GM23338 (cell line): ENCODE measurements around the gene TMEM53. TPM values are rescaled to one million over a fixed set of nuclear protein-coding genes. Genes with fewer than 3 reads are reported as not detected.

Experiments used
- ATAC-seq: fragments of 200-7000 bp; cut with Tn5 transposase; 3 replicates; pipeline ENCODE4 v1.9.1; 2020
- DNase-seq: peaks from one replicate; pipeline ENCODE4 v3.0.0-alpha.2; 2015; ENCODE audit warnings: low spot score
- H2AFZ ChIP-seq: fragments of 200-600 bp; sonication (generic); 2 replicates; pipeline ENCODE4 v1.8.0; 2016; ENCODE audit warnings: antibody characterized with exemption, mild to moderate bottlenecking, moderate library complexity
- H3F3A ChIP-seq: fragments of 200-600 bp; sonication (generic); replicated peaks from 2 replicates; pipeline ENCODE4 v1.8.0; 2017; ENCODE audit warnings: antibody characterized with exemption, mixed run types, low read depth
- H3K27ac ChIP-seq: fragments of 200-600 bp; sonication (generic); 2 replicates; pipeline ENCODE4 v1.6.1; 2016; ENCODE audit warnings: low read depth
- H3K27me3 ChIP-seq: fragments of 200-600 bp; sonication (generic); 2 replicates; pipeline ENCODE4 v1.8.0; 2016; ENCODE audit warnings: mild to moderate bottlenecking, mixed run types, moderate library complexity; ENCODE audit not compliant: insufficient read depth
- H3K36me3 ChIP-seq: fragments of 200-600 bp; sonication (generic); 2 replicates; pipeline ENCODE4 v1.8.0; 2016; ENCODE audit warnings: mild to moderate bottlenecking; ENCODE audit not compliant: insufficient read depth
- H3K4me1 ChIP-seq: fragments of 200-600 bp; sonication (generic); 2 replicates; pipeline ENCODE4 v1.8.0; 2016; ENCODE audit warnings: mild to moderate bottlenecking, moderate library complexity; ENCODE audit not compliant: insufficient read depth
- H3K4me2 ChIP-seq: fragments of 200-600 bp; sonication (generic); 2 replicates; pipeline ENCODE4 v1.7.1; 2017; ENCODE audit warnings: mixed run types
- H3K4me3 ChIP-seq: fragments of 200-600 bp; sonication (generic); 2 replicates; pipeline ENCODE4 v1.6.1; 2016; ENCODE audit warnings: mixed run types
- H3K79me2 ChIP-seq: fragments of 200-600 bp; sonication (generic); replicated peaks from 2 replicates; pipeline ENCODE4 v1.8.0; 2017; ENCODE audit warnings: mild to moderate bottlenecking; ENCODE audit not compliant: insufficient read depth
- H3K9me2 ChIP-seq: fragments of 200-600 bp; sonication (generic); 2 replicates; pipeline ENCODE4 v1.8.0; 2017; ENCODE audit not compliant: insufficient read depth
- H4K20me1 ChIP-seq: fragments of 200-600 bp; sonication (generic); replicated peaks from 2 replicates; pipeline ENCODE4 v1.8.0; 2017; ENCODE audit warnings: mild to moderate bottlenecking; ENCODE audit not compliant: insufficient read depth
- H3K27ac Mint-ChIP-seq: 2 replicates; pipeline ENCODE4 v1.8.0; 2020; ENCODE audit warnings: inconsistent platforms, mild to moderate bottlenecking, moderate library complexity, mixed read lengths
- H3K27me3 Mint-ChIP-seq: 3 replicates; pipeline ENCODE4 v1.8.0; 2022; ENCODE audit warnings: low read depth, mild to moderate bottlenecking, moderate library complexity, mixed read lengths, inconsistent platforms; ENCODE audit not compliant: insufficient read depth, poor library complexity
- H3K36me3 Mint-ChIP-seq: 3 replicates; pipeline ENCODE4 v1.8.0; 2021; ENCODE audit warnings: low read depth, mild to moderate bottlenecking, inconsistent platforms, moderate library complexity, mixed read lengths
- H3K4me1 Mint-ChIP-seq: 3 replicates; pipeline ENCODE4 v1.8.0; 2020; ENCODE audit warnings: mild to moderate bottlenecking, inconsistent platforms, mixed read lengths
- H3K4me3 Mint-ChIP-seq: 3 replicates; pipeline ENCODE4 v1.8.0; 2021; ENCODE audit warnings: moderate library complexity, mild to moderate bottlenecking, inconsistent platforms, mixed read lengths
- H3K9me3 Mint-ChIP-seq: 3 replicates; pipeline ENCODE4 v1.8.0; 2020; ENCODE audit warnings: moderate library complexity, mild to moderate bottlenecking, inconsistent platforms, mixed read lengths
- CREB1 ChIP-seq: fragments of 250-450 bp; sonication (Bioruptor Pico); IDR thresholded peaks from 2 replicates; pipeline ENCODE4 v1.5.0; 2020; ENCODE audit warnings: low read depth, mild to moderate bottlenecking, moderate library complexity
- EZH2 ChIP-seq: fragments of 200-600 bp; sonication (generic); IDR thresholded peaks from one replicate; pipeline ENCODE4 v1.8.0; 2017; ENCODE audit warnings: antibody characterized with exemption, mild to moderate bottlenecking, low read depth; ENCODE audit not compliant: unreplicated experiment
- EZH2phosphoT487 ChIP-seq: fragments of 200-600 bp; sonication (generic); IDR thresholded peaks from one replicate; pipeline ENCODE4 v1.8.1; 2018; ENCODE audit warnings: antibody characterized with exemption; ENCODE audit not compliant: unreplicated experiment
- JUNB ChIP-seq: IDR thresholded peaks from one replicate; pipeline ENCODE4 v1.6.1; 2016; ENCODE audit warnings: antibody characterized with exemption; ENCODE audit not compliant: unreplicated experiment
- NANOG ChIP-seq: IDR thresholded peaks from 2 replicates; pipeline ENCODE4 v1.6.1; 2016; ENCODE audit warnings: antibody characterized with exemption, borderline replicate concordance
- STAT1 ChIP-seq: IDR thresholded peaks from one replicate; pipeline ENCODE4 v1.6.1; 2016; ENCODE audit warnings: antibody characterized with exemption; ENCODE audit not compliant: unreplicated experiment
- ZNF114 ChIP-seq: fragments of 250-450 bp; sonication (Bioruptor Pico); IDR thresholded peaks from 2 replicates; pipeline ENCODE4 v1.5.0; 2020; ENCODE audit warnings: mild to moderate bottlenecking, moderate library complexity
- ZNF331 ChIP-seq: fragments of 250-450 bp; sonication (Bioruptor Pico); IDR thresholded peaks from 2 replicates; pipeline ENCODE4 v1.5.0; 2020; ENCODE audit warnings: low read depth, mild to moderate bottlenecking, moderate library complexity
- polyA plus RNA-seq: library from polyadenylated mRNA; unstranded; fragments of >200 nt; fragmentation: Nextera tagmentation; extraction: Ambion mirVana; gene quantifications from 2 replicates; pipeline ENCODE4 v1.2.1, GENCODE V29; 2016
- total RNA-seq: library from RNA; depleted of rRNA; stranded (reverse); fragments of >200 nt; shearing (Covaris generic); gene quantifications from 2 replicates; pipeline ENCODE4 v1.2.3, GENCODE V29; 2014
- TF ChIP-seq, protein P1 (sequence below): IDR thresholded peaks from one replicate; pipeline ENCODE4 v1.6.1; 2018; ENCODE audit warnings: antibody characterized with exemption; ENCODE audit not compliant: unreplicated experiment
- TF ChIP-seq, protein P2 (sequence below), 2 experiments: fragments of 200-600 bp in 1 of 2; sonication (generic) in 1 of 2; conservative IDR thresholded peaks; 2 replicates each; pipeline versions ENCODE4 v1.5.1 to v1.6.1; 2016 to 2017; ENCODE audit warnings: antibody characterized with exemption in 2 of 2, low read depth in 2 of 2, mild to moderate bottlenecking in 2 of 2, moderate library complexity in 1 of 2

The TMEM53 gene
- total and polyA plus RNA-seq, 2 experiments from 2014 or later, result 15.4 to 20.8 TPM

GRCh38 chr1:44606701-44607281, 67.5 kb downstream of the TMEM53 start:
- no peaks in the 10 kb centered on the region for H3K27me3 ChIP-seq
- H3K27ac ChIP-seq, result no peak overlapping the region
- no peak for ATAC-seq
- no peak overlapping the region for H3K4me2 ChIP-seq
- peaks cover 13% of the 10 kb centered on the region for H3K27me3 Mint-ChIP-seq
- peaks cover 20% of the 10 kb centered on the region for H3K4me1 ChIP-seq
- H4K20me1 ChIP-seq, result no peaks in the 10 kb centered on the region; the same call in none of the 2 replicates
- H3K27ac Mint-ChIP-seq, result no peak overlapping the region
- H3F3A ChIP-seq, result no peaks in the 10 kb centered on the region
- peaks cover 2% of the 10 kb centered on the region; the same call in 1 of the 2 replicates for H3K9me2 ChIP-seq
- TF ChIP-seq CREB1 (CRISPR knock-in tag), result no peak
- no peak overlapping the region for H3K4me3 ChIP-seq
- no peaks in the 10 kb centered on the region for H3K79me2 ChIP-seq
- H3K36me3 ChIP-seq, result no peaks in the 10 kb centered on the region
- H3K4me1 Mint-ChIP-seq, result peaks cover 23% of the 10 kb centered on the region
- H3K4me3 Mint-ChIP-seq, result no peak overlapping the region
- DNase-seq, result no peak
- H3K36me3 Mint-ChIP-seq, result no peaks in the 10 kb centered on the region; the same call in 2 of the 3 replicates
- H3K9me3 Mint-ChIP-seq, result no peaks in the 10 kb centered on the region
- H2AFZ ChIP-seq, result no peak overlapping the region

GRCh38 chr1:44605914-44606615, 68.2 kb downstream of the TMEM53 start:
- no peak overlapping the region for H3K27ac Mint-ChIP-seq
- no peak overlapping the region for H3K4me3 Mint-ChIP-seq
- Histone ChIP-seq H4K20me1 (no peaks in the 10 kb centered on the region; the same call in none of the 2 replicates), H3K27me3 (no peaks in the 10 kb centered on the region), H3K4me1 (peaks cover 20% of the 10 kb centered on the region), H3K27ac (no peak overlapping the region), H3F3A (no peaks in the 10 kb centered on the region), H3K4me2 (no peak overlapping the region), H3K79me2 (no peaks in the 10 kb centered on the region), H3K36me3 (no peaks in the 10 kb centered on the region), H2AFZ (no peak overlapping the region), H3K4me3 (no peak overlapping the region), H3K9me2 (peaks cover 2% of the 10 kb centered on the region; the same call in 1 of the 2 replicates)
- H3K27me3 Mint-ChIP-seq, result peaks cover 13% of the 10 kb centered on the region
- H3K36me3 Mint-ChIP-seq, result no peaks in the 10 kb centered on the region; the same call in 2 of the 3 replicates
- ATAC-seq, result no peak
- TF ChIP-seq ZNF331 (no peak), STAT1 (no peak), NANOG (no peak), EZH2 (no peak)
- peaks cover 18% of the 10 kb centered on the region for H3K4me1 Mint-ChIP-seq
- no peak for DNase-seq
- no peaks in the 10 kb centered on the region for H3K9me3 Mint-ChIP-seq

DNA sequence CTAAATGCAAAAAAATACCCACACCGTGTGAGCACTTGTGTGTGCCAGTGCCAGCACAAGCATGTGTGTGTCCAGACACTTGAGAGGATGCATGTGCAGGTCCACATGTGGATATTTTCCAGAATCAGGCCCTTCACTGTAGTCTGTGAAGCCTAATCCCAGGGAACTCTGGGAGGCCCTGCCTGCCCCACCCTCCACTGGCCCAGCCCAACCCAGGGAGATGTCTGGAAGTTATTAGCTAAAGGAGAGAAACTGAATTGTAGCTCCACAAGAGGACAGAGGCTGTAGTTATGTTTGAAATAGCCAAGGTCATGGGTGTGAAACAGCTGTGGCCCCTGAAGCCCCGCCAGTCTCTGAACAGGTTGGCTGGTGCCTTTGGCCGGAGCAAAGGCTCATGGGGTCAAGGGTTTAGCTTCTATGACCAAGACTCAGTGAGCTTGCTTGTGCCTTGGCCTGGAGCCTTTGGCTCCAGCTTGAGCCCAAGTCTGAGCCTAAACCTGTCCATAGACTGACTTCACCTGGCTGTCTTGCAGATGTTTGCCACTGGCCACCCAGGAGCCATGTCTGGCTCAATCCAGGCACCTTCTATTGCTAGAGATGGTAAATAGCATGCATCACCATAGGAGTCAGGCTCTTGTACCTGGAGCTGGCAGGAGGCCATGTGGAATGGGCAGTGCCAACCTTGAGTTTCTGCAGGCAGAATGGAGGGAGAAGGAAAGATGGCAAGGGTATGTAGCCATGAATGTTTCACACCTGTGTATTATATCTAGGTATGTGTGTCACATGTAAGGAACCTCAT, 69.9 kb downstream of the TMEM53 start:
- ATAC-seq, result no peak
- H3K9me3 Mint-ChIP-seq, result no peaks in the 10 kb centered on the region
- H3K27me3 ChIP-seq, result no peaks in the 10 kb centered on the region
- TF ChIP-seq JUNB, result no peak
- no peak for TF ChIP-seq CREB1 (CRISPR knock-in tag)
- TF ChIP-seq ZNF114 (CRISPR knock-in tag), result no peak
- TF ChIP-seq, protein P1, sequence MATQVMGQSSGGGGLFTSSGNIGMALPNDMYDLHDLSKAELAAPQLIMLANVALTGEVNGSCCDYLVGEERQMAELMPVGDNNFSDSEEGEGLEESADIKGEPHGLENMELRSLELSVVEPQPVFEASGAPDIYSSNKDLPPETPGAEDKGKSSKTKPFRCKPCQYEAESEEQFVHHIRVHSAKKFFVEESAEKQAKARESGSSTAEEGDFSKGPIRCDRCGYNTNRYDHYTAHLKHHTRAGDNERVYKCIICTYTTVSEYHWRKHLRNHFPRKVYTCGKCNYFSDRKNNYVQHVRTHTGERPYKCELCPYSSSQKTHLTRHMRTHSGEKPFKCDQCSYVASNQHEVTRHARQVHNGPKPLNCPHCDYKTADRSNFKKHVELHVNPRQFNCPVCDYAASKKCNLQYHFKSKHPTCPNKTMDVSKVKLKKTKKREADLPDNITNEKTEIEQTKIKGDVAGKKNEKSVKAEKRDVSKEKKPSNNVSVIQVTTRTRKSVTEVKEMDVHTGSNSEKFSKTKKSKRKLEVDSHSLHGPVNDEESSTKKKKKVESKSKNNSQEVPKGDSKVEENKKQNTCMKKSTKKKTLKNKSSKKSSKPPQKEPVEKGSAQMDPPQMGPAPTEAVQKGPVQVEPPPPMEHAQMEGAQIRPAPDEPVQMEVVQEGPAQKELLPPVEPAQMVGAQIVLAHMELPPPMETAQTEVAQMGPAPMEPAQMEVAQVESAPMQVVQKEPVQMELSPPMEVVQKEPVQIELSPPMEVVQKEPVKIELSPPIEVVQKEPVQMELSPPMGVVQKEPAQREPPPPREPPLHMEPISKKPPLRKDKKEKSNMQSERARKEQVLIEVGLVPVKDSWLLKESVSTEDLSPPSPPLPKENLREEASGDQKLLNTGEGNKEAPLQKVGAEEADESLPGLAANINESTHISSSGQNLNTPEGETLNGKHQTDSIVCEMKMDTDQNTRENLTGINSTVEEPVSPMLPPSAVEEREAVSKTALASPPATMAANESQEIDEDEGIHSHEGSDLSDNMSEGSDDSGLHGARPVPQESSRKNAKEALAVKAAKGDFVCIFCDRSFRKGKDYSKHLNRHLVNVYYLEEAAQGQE, result no peak
- TF ChIP-seq EZH2phosphoT487, result no peak
- TF ChIP-seq STAT1, result no peak
- TF ChIP-seq, protein P2, sequence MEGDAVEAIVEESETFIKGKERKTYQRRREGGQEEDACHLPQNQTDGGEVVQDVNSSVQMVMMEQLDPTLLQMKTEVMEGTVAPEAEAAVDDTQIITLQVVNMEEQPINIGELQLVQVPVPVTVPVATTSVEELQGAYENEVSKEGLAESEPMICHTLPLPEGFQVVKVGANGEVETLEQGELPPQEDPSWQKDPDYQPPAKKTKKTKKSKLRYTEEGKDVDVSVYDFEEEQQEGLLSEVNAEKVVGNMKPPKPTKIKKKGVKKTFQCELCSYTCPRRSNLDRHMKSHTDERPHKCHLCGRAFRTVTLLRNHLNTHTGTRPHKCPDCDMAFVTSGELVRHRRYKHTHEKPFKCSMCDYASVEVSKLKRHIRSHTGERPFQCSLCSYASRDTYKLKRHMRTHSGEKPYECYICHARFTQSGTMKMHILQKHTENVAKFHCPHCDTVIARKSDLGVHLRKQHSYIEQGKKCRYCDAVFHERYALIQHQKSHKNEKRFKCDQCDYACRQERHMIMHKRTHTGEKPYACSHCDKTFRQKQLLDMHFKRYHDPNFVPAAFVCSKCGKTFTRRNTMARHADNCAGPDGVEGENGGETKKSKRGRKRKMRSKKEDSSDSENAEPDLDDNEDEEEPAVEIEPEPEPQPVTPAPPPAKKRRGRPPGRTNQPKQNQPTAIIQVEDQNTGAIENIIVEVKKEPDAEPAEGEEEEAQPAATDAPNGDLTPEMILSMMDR (conservative IDR thresholded peaks at IDR 0.05; ENCODE audit: low read depth in 2 of 2), result no peak

More for the DNA sequence above, 69.9 kb downstream of the TMEM53 start:
- DNase-seq, result no peak
- Mint-ChIP-seq H3K4me1 (peaks cover 2% of the 10 kb centered on the region; the same call in 2 of the 3 replicates), H3K27ac (no peak overlapping the region), H3K27me3 (peaks cover 7% of the 10 kb centered on the region), H3K36me3 (no peaks in the 10 kb centered on the region; the same call in 2 of the 3 replicates), H3K4me3 (no peak overlapping the region)
- peaks cover 4% of the 10 kb centered on the region; the same call in 1 of the 2 replicates for H3K4me1 ChIP-seq
- no peak overlapping the region for H3K27ac ChIP-seq
- no peaks in the 10 kb centered on the region for H3K36me3 ChIP-seq
- H3K4me3 ChIP-seq, result no peak overlapping the region
- H4K20me1 ChIP-seq, result no peaks in the 10 kb centered on the region; the same call in 1 of the 2 replicates
- H3F3A ChIP-seq, result no peaks in the 10 kb centered on the region
- no peaks in the 10 kb centered on the region for H3K79me2 ChIP-seq
- H2AFZ ChIP-seq, result no peak overlapping the region
- H3K4me2 ChIP-seq, result no peak overlapping the region
- H3K9me2 ChIP-seq, result peaks cover 2% of the 10 kb centered on the region; the same call in 1 of the 2 replicates
